Stimulated activated CD4-positive, alpha-beta T cell treated with anti-CD3 and anti-CD28 coated beads, Interleukin-12 subunit alpha, Interleukin-12 subunit beta, amount 100 ng/mL, for 4 hours (primary cell): ENCODE results near the gene FAM90A1.
A peak's percentile ranks its signal among the peaks of the same experiment; 100 is the strongest.
"Not testable (repeated sequence)": the region's sequence is repeated elsewhere in the genome, so short reads cannot be mapped to it uniquely, and the experiment has no call there.

ENCODE experiments used
- DNase-seq: peaks from one replicate; pipeline ENCODE4 v3.0.0-alpha.2; 2020

Gene FAM90A1

GRCh38 chr12:8226992-8227731 lies at the start of gene FAM90A1:
Gene FAM90A1, minus strand, starts transcription at chr12:8227618. Its CDS starts 2,786 bp downstream, at chr12:8224832.
- DNase-seq, result not testable (repeated sequence)

GRCh38 chr12:8276397-8276796 lies 49.0 kb upstream of the FAM90A1 start:
- DNase-seq, result not testable (repeated sequence)

GRCh38 chr12:8266706-8267105 lies 39.3 kb upstream of the FAM90A1 start:
- DNase-seq, result not testable (repeated sequence)

- DNase-seq, result not testable (repeated sequence)
These were observed 36.8 kb upstream of the FAM90A1 start for GRCh38 chr12:8264236-8264635.

GRCh38 chr12:8261111-8261554 lies 33.7 kb upstream of the FAM90A1 start:
- DNase-seq, result not testable (repeated sequence)

GRCh38 chr12:8256356-8256755 lies 28.9 kb upstream of the FAM90A1 start:
- not testable (repeated sequence) for DNase-seq

GRCh38 chr12:8254705-8255104 lies 27.3 kb upstream of the FAM90A1 start:
- DNase-seq, result not testable (repeated sequence)

GRCh38 chr12:8252056-8252818 lies 24.8 kb upstream of the FAM90A1 start:
- not testable (repeated sequence) for DNase-seq

- DNase-seq, result not testable (repeated sequence)
These were observed 24.2 kb upstream of the FAM90A1 start for GRCh38 chr12:8251616-8252015.

GRCh38 chr12:8246941-8247535 lies 19.6 kb upstream of the FAM90A1 start:
- not testable (repeated sequence) for DNase-seq

GRCh38 chr12:8243682-8244161 lies 16.3 kb upstream of the FAM90A1 start:
- peak; percentile 55 for DNase-seq

- DNase-seq, result peak; percentile 99
These were observed 15.7 kb upstream of the FAM90A1 start for GRCh38 chr12:8242880-8243681.

GRCh38 chr12:8242622-8242879 lies 15.1 kb upstream of the FAM90A1 start:
- not testable (repeated sequence) for DNase-seq

- peak; percentile 16 for DNase-seq
These were observed 14.7 kb upstream of the FAM90A1 start for GRCh38 chr12:8241917-8242621.

GRCh38 chr12:8240340-8241114 lies 13.1 kb upstream of the FAM90A1 start:
- peak; percentile 17 for DNase-seq

- DNase-seq, result not testable (repeated sequence)
These were observed 9.6 kb upstream of the FAM90A1 start for GRCh38 chr12:8237031-8237430.

GRCh38 chr12:8235316-8236157 lies 8.1 kb upstream of the FAM90A1 start:
- not testable (repeated sequence) for DNase-seq

- DNase-seq, result not testable (repeated sequence)
These were observed 7.3 kb upstream of the FAM90A1 start for GRCh38 chr12:8234746-8235145.

- not testable (repeated sequence) for DNase-seq
These were observed 6.6 kb upstream of the FAM90A1 start for GRCh38 chr12:8233935-8234495.
